K562 (cell line): Measurements from ENCODE around the gene LMNA. TPM values are rescaled to one million over a fixed set of nuclear protein-coding genes. Genes with fewer than 3 reads are reported as not detected.

ENCODE experiments used
- ARID1B ChIP-seq: fragments of 450-650 bp; IDR thresholded peaks from 2 replicates; pipeline ENCODE4 v1.6.1; 2016; ENCODE audit warnings: antibody characterized with exemption, mild to moderate bottlenecking, inconsistent platforms
- ARID3B ChIP-seq: fragments of 250-450 bp; sonication (Bioruptor Pico); IDR thresholded peaks from 2 replicates; pipeline ENCODE4 v1.4.0; 2020; ENCODE audit warnings: borderline replicate concordance
- CBFB ChIP-seq: sonication (generic); formaldehyde crosslinking; IDR thresholded peaks from 2 replicates; pipeline ENCODE4 v1.4.0; 2020; ENCODE audit warnings: mild to moderate bottlenecking, missing genetic modification reagents
- CHD1 ChIP-seq: fragments of 200-600 bp; sonication (generic); IDR thresholded peaks from one replicate; pipeline ENCODE4 v1.6.1; 2012; ENCODE audit warnings: mild to moderate bottlenecking, moderate library complexity, low read length, inconsistent platforms
- E4F1 ChIP-seq: fragments of 250-450 bp; sonication (Bioruptor Pico); IDR thresholded peaks from 2 replicates; pipeline ENCODE4 v1.5.0; 2021; ENCODE audit warnings: mild to moderate bottlenecking, borderline replicate concordance
- ELF4 ChIP-seq: fragments of 450-650 bp; formaldehyde crosslinking; IDR thresholded peaks from 2 replicates; pipeline ENCODE4 v1.4.0; 2022; ENCODE audit warnings: missing genetic modification characterization
- GATAD2A ChIP-seq: fragments of 450-650 bp; IDR thresholded peaks from 2 replicates; pipeline ENCODE4 v1.6.1; 2017
- MAX ChIP-seq: sonication (generic); formaldehyde crosslinking; IDR thresholded peaks from 2 replicates; pipeline ENCODE4 v1.9.0; 2022; ENCODE audit warnings: mild to moderate bottlenecking, missing genetic modification reagents
- NCOA6 ChIP-seq: fragments of 450-650 bp; IDR thresholded peaks from 2 replicates; pipeline ENCODE4 v1.6.1; 2017; ENCODE audit warnings: mild to moderate bottlenecking
- RBM14 ChIP-seq: fragments of 200-400 bp; formaldehyde crosslinking; IDR thresholded peaks from 2 replicates; pipeline ENCODE4 v1.6.1; 2018; ENCODE audit warnings: low read depth, mild to moderate bottlenecking, low read length, moderate library complexity, borderline replicate concordance; ENCODE audit not compliant: insufficient read depth
- SAP30 ChIP-seq: fragments of 200-600 bp; sonication (generic); IDR thresholded peaks from 2 replicates; pipeline ENCODE4 v1.6.1; 2012; ENCODE audit warnings: borderline replicate concordance, low read depth, mild to moderate bottlenecking, moderate library complexity, low read length, control low read depth, inconsistent platforms; ENCODE audit not compliant: insufficient read depth, poor library complexity, severe bottlenecking
- STAT5A ChIP-seq: IDR thresholded peaks from 2 replicates; pipeline ENCODE4 v1.6.1; 2012; ENCODE audit warnings: low read length, inconsistent platforms, borderline replicate concordance
- TAL1 ChIP-seq: fragments of 450-650 bp; IDR thresholded peaks from 2 replicates; pipeline ENCODE4 v1.6.1; 2016; ENCODE audit warnings: mild to moderate bottlenecking
- ZBTB26 ChIP-seq: fragments of 450-650 bp; formaldehyde crosslinking; IDR thresholded peaks from 2 replicates; pipeline ENCODE4 v1.4.0; 2022; ENCODE audit warnings: missing genetic modification characterization
- ZNF507 ChIP-seq: conservative IDR thresholded peaks from 2 replicates; pipeline ENCODE4 v1.6.1; 2017; ENCODE audit warnings: missing genetic modification characterization, missing compliant biosample characterization
- ZNF592 ChIP-seq: fragments of 450-650 bp; IDR thresholded peaks from 2 replicates; pipeline ENCODE4 v1.6.1; 2017; ENCODE audit warnings: antibody characterized with exemption, mild to moderate bottlenecking
- ZNF76 ChIP-seq: fragments of 250-450 bp; sonication (Bioruptor Pico); IDR thresholded peaks from 2 replicates; pipeline ENCODE4 v1.4.0; 2020; ENCODE audit warnings: mild to moderate bottlenecking, moderate library complexity, borderline replicate concordance
- polyA plus RNA-seq, 8 experiments: library from polyadenylated mRNA; depleted of rRNA in 4 of 8; stranded (reverse) in 5 of 8; unstranded in 3 of 8; fragments of >200 nt; fragmentation: Nextera tagmentation in 2 of 8; fragmentation: Illumina TruSeq in 1 of 8; extraction: Ambion mirVana in 2 of 8; extraction: Trizol in 1 of 8; gene quantifications; 2 replicates each; pipeline versions ENCODE4 v1.2.1 to v1.2.3, GENCODE V29; 2011 to 2014; ENCODE audit warnings: inconsistent platforms in 1 of 8, missing spikeins in 1 of 8
- total RNA-seq, 7 experiments: library from RNA; depleted of rRNA in 6 of 7; stranded (reverse); fragments of >200 nt in 6 of 7; fragmentation: Illumina TruSeq in 2 of 7; extraction: Trizol in 2 of 7; gene quantifications; 2 replicates each; pipeline versions ENCODE4 v1.2.1 to v1.2.3, GENCODE V29; 2011 to 2021; ENCODE audit warnings: low replicate concordance in 1 of 7

Gene LMNA
- total and polyA plus RNA-seq, 9 of the 15 experiments (the other 6 are each of a cell fraction or from before 2014, with no cell fraction given): 1.00 to 347 (median 88.2) TPM

GRCh38 chr1:156126630-156127534 lies 12.4 kb downstream of the LMNA start (continued):
- TF ChIP-seq NCOA6: no peak
- TF ChIP-seq GATAD2A: peak; percentile 88; the same call in 1 of the 2 replicates
- no peak for TF ChIP-seq TAL1
- no peak for TF ChIP-seq E4F1
- peak; percentile 64 for TF ChIP-seq MAX (CRISPR knock-in tag)
- no peak; the same call in 1 of the 2 replicates for TF ChIP-seq ZNF592
- no peak for TF ChIP-seq ZNF507 (tag)
- TF ChIP-seq ELF4: 0 out of 2 replicates have a peak, but pooled peaks have one; percentile 15
- no peak for TF ChIP-seq RBM14
- TF ChIP-seq ARID1B: peak; percentile 64
- no peak for TF ChIP-seq ZNF76 (CRISPR knock-in tag)
- TF ChIP-seq ZBTB26 (CRISPR knock-in tag): no peak
- 0 out of 2 replicates have a peak, but pooled peaks have one; percentile 5 for TF ChIP-seq ARID3B (CRISPR knock-in tag)
- TF ChIP-seq CHD1: no peak
- no peak for TF ChIP-seq CBFB
- no peak for TF ChIP-seq SAP30
- no peak for TF ChIP-seq STAT5A
